ENCODE results near the gene APOC3. TPM values are rescaled to one million over a fixed set of nuclear protein-coding genes. Genes with fewer than 3 reads are reported as not detected.
"Not testable (repeated sequence)": the region's sequence is repeated elsewhere in the genome, so short reads cannot be mapped to it uniquely, and the experiment has no call there.

APOC3 gene
- total RNA-seq, 2 experiments from 2014 or later, result not detected

DNA sequence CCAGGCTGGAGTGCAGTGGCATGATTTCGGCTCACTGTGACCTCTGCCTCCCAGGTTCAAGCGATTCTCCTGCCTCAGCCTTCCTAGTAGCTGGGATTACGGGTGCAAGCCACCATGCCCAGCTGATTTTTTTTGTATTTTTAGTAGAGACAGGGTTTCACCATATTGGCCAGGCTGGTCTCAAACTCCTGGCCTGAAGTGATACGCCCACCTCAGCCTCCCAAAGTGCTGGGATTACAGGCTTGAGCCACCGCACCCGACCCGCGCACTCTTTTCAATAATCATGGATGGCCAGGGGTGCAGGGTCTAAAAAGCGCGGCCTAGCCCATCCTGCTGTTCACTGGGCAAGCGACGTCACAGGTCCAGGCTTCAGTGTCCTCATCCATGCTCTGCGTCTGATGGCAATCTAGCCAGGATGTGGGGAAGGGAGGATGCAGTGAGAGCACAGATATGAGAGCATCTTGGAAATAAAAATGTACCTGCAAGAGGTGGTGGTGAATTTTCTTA is 4.9 kb downstream of the APOC3 start:
- peak overlapping the region; percentile 53 for H3K4me3 Mint-ChIP-seq
- H3K27ac Mint-ChIP-seq; H3K27me3 Mint-ChIP-seq (ENCODE audit: low read depth); H3K36me3 Mint-ChIP-seq (ENCODE audit: low read depth); intact Hi-C loops (cut with micrococcal nuclease); H3K4me1 Mint-ChIP-seq (ENCODE audit: low read depth); DNase-seq; H3K9me3 Mint-ChIP-seq: not testable (repeated sequence)
- CTCF ChIA-PET, result interaction anchor here (1.0 to 6.7 kb wide), 5 partner anchors 18 to 275 kb away, joined by 6 to 134 read pairs (median 21); partner anchors contain the start of genes APOA5, BUD13 and ZPR1

DNA sequence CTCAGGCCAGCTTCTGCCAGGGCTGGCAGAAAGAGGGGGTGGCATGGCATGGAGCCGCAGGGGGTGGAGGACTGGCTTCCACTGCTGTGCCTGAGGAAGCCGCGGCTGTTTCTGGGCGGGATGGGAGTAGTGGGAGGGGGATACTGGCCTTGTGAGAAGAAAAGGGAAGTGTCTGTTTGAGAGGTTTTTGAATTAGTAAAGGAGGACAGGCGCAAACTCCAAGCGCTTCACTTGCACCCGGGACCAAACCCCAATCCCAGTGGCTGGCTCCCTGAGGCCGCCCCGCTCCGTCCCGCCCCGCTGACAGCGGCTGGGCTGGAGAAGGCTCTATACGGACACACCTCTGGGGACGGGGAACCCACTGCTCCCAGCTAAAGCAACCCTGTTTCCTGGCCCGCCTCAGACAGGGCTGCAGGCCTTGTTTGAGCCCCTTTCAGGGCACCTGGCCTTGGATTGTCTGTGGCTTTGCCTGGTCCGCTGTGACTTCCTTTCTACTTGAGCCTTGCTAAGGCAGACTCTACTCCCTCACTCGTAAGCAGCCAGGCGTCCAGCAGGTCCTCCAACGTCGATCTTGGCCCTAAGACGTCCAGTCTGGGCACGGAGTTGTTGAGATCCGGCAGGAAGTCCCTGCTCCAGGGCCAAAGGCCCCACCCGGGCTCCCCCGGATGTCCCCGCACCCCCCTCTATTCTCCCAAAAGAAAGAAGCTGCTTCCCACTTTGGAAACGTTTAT is 5.5 kb downstream of the APOC3 start:
- Mint-ChIP-seq H3K9me3 (no peaks in the 10 kb centered on the region), H3K27me3 (ENCODE audit: low read depth) (peaks cover 4% of the 10 kb centered on the region), H3K36me3 (ENCODE audit: low read depth) (no peaks in the 10 kb centered on the region), H3K4me3 (peak overlapping the region; percentile 69), H3K27ac (no peak overlapping the region), H3K4me1 (ENCODE audit: low read depth) (peaks cover 8% of the 10 kb centered on the region)
- CTCF ChIA-PET, result interaction anchor here (0.5 to 6.7 kb wide), 35 partner anchors 10 to 392 kb away, joined by 3 to 134 read pairs (median 4); partner anchors contain the start of genes APOA4, APOA5, BUD13 and PAFAH1B2
- no peak for DNase-seq
- intact Hi-C loops (cut with micrococcal nuclease), result no loop called here

DNA sequence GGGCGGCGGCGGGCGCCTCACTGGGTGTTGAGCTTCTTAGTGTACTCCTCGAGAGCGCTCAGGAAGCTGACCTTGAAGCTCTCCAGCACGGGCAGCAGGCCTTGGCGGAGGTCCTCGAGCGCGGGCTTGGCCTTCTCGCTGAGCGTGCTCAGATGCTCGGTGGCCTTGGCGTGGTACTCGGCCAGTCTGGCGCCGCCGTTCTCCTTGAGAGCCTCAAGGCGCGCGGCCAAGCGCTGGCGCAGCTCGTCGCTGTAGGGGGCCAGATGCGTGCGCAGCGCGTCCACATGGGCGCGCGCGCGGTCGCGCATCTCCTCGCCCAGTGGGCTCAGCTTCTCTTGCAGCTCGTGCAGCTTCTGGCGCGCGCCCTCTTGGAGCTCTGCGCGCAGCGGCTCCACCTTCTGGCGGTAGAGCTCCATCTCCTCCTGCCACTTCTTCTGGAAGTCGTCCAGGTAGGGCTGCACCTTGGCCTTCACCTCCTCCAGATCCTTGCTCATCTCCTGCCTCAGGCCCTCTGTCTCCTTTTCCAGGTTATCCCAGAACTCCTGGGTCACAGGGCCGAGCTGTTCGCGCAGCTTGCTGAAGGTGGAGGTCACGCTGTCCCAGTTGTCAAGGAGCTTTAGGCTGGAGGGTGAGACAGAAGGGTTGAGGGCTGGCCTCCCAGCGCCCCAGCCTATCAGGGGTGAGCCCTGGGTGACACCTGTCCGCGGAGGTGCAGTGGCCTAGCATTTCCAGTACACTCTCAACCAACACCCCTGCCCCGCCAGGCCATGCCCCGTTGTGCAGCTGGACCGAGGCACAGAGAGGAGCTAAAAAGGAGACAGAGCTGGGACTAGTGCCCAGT is 6.3 kb downstream of the APOC3 start:
- Mint-ChIP-seq H3K27me3 (ENCODE audit: low read depth) (peaks cover 4% of the 10 kb centered on the region), H3K4me1 (ENCODE audit: low read depth) (peaks cover 8% of the 10 kb centered on the region), H3K27ac (no peak overlapping the region), H3K4me3 (peak overlapping the region; percentile 69), H3K36me3 (ENCODE audit: low read depth) (no peaks in the 10 kb centered on the region), H3K9me3 (no peaks in the 10 kb centered on the region)
- peak; percentile 86 for DNase-seq
- intact Hi-C loops (cut with micrococcal nuclease), result loop anchor here (1.0 kb wide), 3 partner anchors 15 to 104 kb away; partner anchors contain the start of gene APOA5
- CTCF ChIA-PET, result interaction anchor here (0.6 to 6.7 kb wide), 35 partner anchors 9 to 391 kb away, joined by 3 to 134 read pairs (median 4); partner anchors contain the start of genes APOA4, APOA5, BUD13 and PAFAH1B2

DNA sequence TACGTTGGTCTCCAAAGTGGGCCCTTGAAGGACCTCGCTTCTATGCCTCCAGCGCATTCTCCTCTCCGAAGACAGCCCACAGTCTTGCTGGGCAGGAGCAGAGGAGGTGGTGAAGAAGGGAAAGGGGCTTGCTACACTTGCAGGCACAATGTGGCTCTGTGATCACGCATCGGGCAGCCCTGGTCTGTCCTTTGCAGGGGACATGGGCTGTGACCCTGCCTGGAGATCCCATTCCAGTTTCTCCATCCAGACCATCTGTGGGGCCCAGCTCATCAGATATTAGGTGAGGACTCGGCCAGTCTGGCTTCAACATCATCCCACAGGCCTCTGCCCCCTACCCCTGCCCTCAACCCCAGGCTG is 6.9 kb downstream of the APOC3 start:
- H3K36me3 Mint-ChIP-seq (ENCODE audit: low read depth), result no peaks in the 10 kb centered on the region
- H3K9me3 Mint-ChIP-seq, result no peaks in the 10 kb centered on the region
- H3K27ac Mint-ChIP-seq, result no peak overlapping the region
- CTCF ChIA-PET, result interaction anchor here (1.0 to 6.7 kb wide), 22 partner anchors 9 to 391 kb away, joined by 3 to 134 read pairs (median 4); partner anchors contain the start of genes APOA5, BUD13, PAFAH1B2 and ZPR1
- peaks cover 8% of the 10 kb centered on the region for H3K4me1 Mint-ChIP-seq (ENCODE audit: low read depth)
- no peak overlapping the region for H3K4me3 Mint-ChIP-seq
- H3K27me3 Mint-ChIP-seq (ENCODE audit: low read depth), result peaks cover 4% of the 10 kb centered on the region
- intact Hi-C loops (cut with micrococcal nuclease), result loop anchor here (1.0 kb wide), 3 partner anchors 15 to 104 kb away; partner anchors contain the start of gene APOA5
- no peak for DNase-seq

DNA sequence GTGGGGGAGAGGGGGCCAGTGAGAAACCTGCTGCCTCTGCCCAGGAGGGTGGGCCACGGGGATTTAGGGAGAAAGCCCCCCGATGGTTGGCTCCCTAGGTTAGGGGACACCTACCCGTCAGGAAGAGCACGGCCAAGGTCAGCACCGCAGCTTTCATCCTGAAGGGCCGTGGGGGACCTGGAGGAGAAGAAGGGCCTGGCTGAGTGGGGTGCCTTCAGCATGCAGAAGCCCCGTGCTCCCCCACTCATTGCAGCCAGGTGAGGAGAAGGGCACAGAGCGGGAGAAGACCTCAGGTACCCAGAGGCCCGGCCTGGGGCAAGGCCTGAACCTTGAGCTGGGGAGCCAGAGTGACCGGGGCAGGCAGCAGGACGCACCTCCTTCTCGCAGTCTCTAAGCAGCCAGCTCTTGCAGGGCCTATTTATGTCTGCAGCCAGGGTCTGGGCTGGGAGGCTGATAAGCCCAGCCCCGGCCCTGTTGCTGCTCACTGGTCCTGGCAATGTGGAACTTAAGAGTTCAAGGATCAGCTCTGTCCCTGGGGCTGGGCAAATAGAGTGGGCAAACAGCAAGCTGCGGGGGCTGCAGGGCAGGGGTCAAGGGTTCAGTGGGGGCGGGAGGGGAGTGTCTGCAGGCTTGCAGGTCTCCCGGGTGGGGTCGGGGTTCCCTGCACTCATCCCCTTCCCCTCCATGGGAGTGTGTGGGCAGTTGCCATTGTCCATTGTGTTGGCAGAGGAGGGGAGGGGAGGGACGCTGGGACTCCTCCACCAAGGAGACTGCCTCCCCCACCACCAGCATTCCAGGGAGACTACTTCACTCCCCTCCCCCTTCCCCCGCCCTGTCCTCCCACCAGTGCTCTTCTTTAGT is 7.8 kb downstream of the APOC3 start, which contains the start of gene APOA1:
TSS of gene APOA1 (minus strand) at position 392 of the 861 bp plus-strand sequence. CDS start at position 157, 235 bp downstream.
- H3K9me3 Mint-ChIP-seq, result no peaks in the 10 kb centered on the region
- peaks cover 4% of the 10 kb centered on the region for H3K27me3 Mint-ChIP-seq (ENCODE audit: low read depth)
- peaks cover 8% of the 10 kb centered on the region for H3K4me1 Mint-ChIP-seq (ENCODE audit: low read depth)
- H3K27ac Mint-ChIP-seq, result no peak within 1 kb of the TSS
- no peak within 1 kb of the TSS for H3K4me3 Mint-ChIP-seq
- CTCF ChIA-PET, result interaction anchor here (1.8 to 6.7 kb wide), 6 partner anchors 8 to 390 kb away, joined by 7 to 134 read pairs (median 19); partner anchors contain the start of genes APOA5 and ZPR1
- intact Hi-C loops (cut with micrococcal nuclease), result no loop called here
- DNase-seq, result no peak
- H3K36me3 Mint-ChIP-seq (ENCODE audit: low read depth), result no peaks in the 10 kb centered on the region

DNA sequence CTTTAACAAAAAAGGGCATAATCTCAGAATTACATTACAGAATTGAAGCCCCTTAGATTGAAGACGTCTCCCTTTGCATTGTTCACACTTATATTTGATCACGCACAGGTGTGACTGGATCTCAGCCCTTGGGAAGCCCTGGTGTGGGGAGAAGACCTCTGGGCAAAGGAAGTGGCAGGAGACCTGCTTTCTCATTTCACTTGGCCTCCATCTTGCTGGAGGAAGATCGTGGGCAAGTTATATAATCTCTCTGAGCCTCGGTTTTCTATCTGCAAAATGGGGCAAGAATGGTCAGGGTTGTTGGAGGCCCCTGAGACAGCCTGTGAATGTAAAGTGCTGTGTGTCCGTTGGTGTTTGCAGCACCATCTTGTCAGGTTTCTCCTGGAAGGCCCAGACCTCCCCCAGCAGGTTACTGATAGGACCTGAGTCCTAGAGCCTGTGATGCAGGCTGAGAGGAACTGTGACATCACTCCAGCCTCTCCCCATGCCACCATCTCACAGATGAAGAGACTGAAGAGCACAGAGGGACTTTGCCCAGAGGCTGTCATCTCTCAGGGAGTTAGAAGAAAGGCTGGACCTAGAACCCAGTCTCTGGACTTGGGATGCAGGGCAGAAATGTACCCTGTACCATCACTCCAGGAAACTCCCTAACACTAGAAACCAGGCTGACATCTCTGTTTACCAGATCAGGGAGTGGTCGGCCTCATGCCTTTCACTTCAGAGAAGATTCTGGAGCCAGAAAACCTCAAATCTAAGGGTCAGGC is 8.8 kb downstream of the APOC3 start:
- Mint-ChIP-seq H3K27me3 (ENCODE audit: low read depth) (peaks cover 4% of the 10 kb centered on the region), H3K9me3 (no peaks in the 10 kb centered on the region), H3K27ac (no peak overlapping the region), H3K36me3 (ENCODE audit: low read depth) (peaks cover 3% of the 10 kb centered on the region), H3K4me1 (ENCODE audit: low read depth) (peaks cover 8% of the 10 kb centered on the region), H3K4me3 (no peak overlapping the region)
- intact Hi-C loops (cut with micrococcal nuclease), result no loop called here
- CTCF ChIA-PET, result interaction anchor here (6.7 kb wide), 1 partner anchor 48 kb away, joined by 134 read pairs; the partner anchor contains the start of genes APOA5 and ZPR1
- no peak for DNase-seq

DNA sequence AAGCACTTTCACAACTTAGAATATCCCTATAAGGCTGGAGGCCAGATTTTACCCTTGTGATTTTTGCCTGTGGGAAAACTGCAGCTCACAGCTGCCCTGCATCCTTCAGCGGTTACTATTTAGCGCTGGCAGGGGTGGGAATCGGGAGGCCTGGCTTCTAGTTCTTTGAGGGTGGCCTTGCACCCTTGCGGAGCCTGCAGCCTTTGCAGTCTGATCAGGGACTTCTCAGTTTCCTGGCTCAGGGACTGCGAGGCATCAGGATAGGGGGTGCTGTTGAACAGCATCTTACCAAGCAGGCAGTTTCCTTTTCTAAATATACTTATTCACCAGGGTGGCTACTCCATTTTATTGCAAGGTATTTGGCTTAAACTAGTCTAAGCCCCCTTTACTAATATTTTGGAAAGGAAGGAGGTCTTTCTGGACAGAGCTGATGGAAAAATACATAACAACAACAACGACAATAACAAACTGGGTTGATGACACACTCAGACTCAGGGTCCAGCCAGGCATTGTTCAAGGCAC is 10.6 kb downstream of the APOC3 start:
- Mint-ChIP-seq H3K27ac (no peak overlapping the region), H3K36me3 (ENCODE audit: low read depth) (peaks cover 7% of the 10 kb centered on the region), H3K4me3 (no peak overlapping the region), H3K4me1 (ENCODE audit: low read depth) (peaks cover 4% of the 10 kb centered on the region), H3K9me3 (no peaks in the 10 kb centered on the region), H3K27me3 (ENCODE audit: low read depth) (no peaks in the 10 kb centered on the region)
- CTCF ChIA-PET, result interaction anchor here (0.5 to 1.3 kb wide), 3 partner anchors 12 to 340 kb away, joined by 3 read pairs; no protein-coding TSS in a partner anchor
- DNase-seq, result peak; percentile 31
- intact Hi-C loops (cut with micrococcal nuclease), result loop anchor here (1.0 kb wide), 1 partner anchor 266 kb away; no protein-coding TSS in a partner anchor

DNA sequence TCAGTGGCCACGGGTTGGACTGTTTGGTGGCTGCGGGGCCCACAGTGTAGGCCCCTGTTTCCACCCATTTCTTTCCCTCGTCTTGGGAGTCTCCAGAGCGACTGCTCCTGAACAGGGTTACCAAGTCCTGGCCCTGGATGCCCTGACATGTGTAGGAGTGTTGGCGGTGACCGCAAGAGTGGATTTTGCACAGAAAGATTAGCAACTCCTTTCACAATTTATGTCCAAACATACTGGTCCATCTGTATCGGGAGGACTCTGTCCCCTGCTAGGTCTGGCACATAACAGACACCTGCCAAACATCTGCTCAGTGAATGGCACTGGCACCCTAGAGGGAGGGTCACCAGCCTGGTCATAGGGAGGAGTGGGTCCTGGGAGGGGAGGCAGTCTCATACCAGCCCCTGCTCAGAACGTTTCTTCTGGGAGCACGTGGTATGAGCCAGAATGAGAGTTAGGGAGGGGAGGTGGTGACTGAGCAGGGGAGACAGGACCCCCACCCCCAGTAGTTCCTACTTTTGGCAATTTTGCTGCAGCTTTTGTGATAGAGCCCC is 11.1 kb downstream of the APOC3 start:
- intact Hi-C loops (cut with micrococcal nuclease), result loop anchor here (1.0 kb wide), 1 partner anchor 265 kb away; no protein-coding TSS in a partner anchor
- CTCF ChIA-PET, result interaction anchor here (0.8 to 1.3 kb wide), 2 partner anchors 50 to 339 kb away, joined by 3 read pairs; no protein-coding TSS in a partner anchor
- H3K4me1 Mint-ChIP-seq (ENCODE audit: low read depth), result peaks cover 2% of the 10 kb centered on the region
- no peak overlapping the region for H3K27ac Mint-ChIP-seq
- DNase-seq, result no peak
- no peaks in the 10 kb centered on the region for H3K27me3 Mint-ChIP-seq (ENCODE audit: low read depth)
- H3K9me3 Mint-ChIP-seq, result no peaks in the 10 kb centered on the region
- no peak overlapping the region for H3K4me3 Mint-ChIP-seq
- peaks cover 8% of the 10 kb centered on the region for H3K36me3 Mint-ChIP-seq (ENCODE audit: low read depth)

DNA sequence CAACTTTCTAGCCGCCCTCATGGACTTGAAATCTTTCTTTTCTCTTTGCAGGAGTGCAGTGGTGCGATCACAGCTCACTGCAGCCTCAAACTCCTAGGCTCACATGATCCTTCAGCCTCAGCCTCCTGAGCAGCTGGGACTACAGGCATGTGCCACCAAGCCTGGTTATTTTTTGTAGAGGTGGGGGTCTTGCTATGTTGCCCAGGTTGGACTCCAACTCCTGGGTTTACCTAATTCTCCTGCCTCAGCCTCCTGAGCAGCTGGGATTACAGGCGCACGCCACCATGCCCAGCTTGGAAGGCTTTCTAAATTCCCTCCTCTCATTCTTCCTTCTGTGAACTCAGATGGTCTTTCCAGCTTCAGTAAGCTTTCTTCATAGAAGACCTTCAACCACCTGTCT is 12.4 kb downstream of the APOC3 start:
- H3K4me3 Mint-ChIP-seq, result no peak overlapping the region
- no peak for DNase-seq
- H3K9me3 Mint-ChIP-seq, result no peaks in the 10 kb centered on the region
- H3K27me3 Mint-ChIP-seq (ENCODE audit: low read depth), result no peaks in the 10 kb centered on the region
- CTCF ChIA-PET, result no interaction called here
- peaks cover 11% of the 10 kb centered on the region for H3K36me3 Mint-ChIP-seq (ENCODE audit: low read depth)
- no peak overlapping the region for H3K27ac Mint-ChIP-seq
- intact Hi-C loops (cut with micrococcal nuclease), result no loop called here
- no peaks in the 10 kb centered on the region for H3K4me1 Mint-ChIP-seq (ENCODE audit: low read depth)

DNA sequence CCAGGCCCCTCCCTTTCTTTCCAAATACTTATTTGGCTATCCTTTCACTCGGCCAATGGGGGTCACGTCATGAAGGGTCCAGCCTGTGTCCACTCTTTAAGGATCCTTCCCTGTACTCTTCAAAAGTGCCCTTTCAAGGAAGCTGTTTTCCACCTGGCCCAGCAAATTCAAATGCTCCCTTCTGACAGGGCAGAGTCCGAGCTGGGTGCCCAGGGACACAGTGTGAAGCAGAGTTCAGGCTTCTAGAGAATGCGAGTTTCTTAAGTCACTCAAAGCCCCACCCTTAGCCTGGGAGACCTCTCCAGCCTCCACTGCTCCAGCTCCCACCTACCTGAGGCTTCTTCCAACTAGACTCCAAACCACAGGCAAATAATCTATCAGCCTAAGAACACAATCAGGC is 13.2 kb downstream of the APOC3 start:
- Mint-ChIP-seq H3K4me1 (ENCODE audit: low read depth) (no peaks in the 10 kb centered on the region), H3K9me3 (no peaks in the 10 kb centered on the region), H3K27me3 (ENCODE audit: low read depth) (no peaks in the 10 kb centered on the region), H3K27ac (no peak overlapping the region), H3K4me3 (no peak overlapping the region), H3K36me3 (ENCODE audit: low read depth) (peaks cover 14% of the 10 kb centered on the region)
- CTCF ChIA-PET, result no interaction called here
- no peak for DNase-seq
- intact Hi-C loops (cut with micrococcal nuclease), result no loop called here
